Esophagus muscularis mucosa (tissue), 4 donors: ENCODE data around the gene GOLGA6C.

Experiments used
- CTCF ChIP-seq, 3 experiments: fragments of 200-600 bp in 2 of 3; fragments of 450-650 bp in 1 of 3; sonication (generic) in 2 of 3; IDR thresholded peaks; one replicate each; pipeline ENCODE4 v1.5.1; 2017 to 2019; ENCODE audit warnings: antibody characterized with exemption in 3 of 3, mild to moderate bottlenecking in 2 of 3, moderate library complexity in 1 of 3
- EP300 ChIP-seq: sonication (generic); formaldehyde crosslinking; IDR thresholded peaks from one replicate; pipeline ENCODE4 v1.6.1; 2017; ENCODE audit warnings: antibody characterized with exemption
- POLR2AphosphoS5 ChIP-seq, 2 donors: sonication (generic); formaldehyde crosslinking; IDR thresholded peaks; one replicate each; pipeline ENCODE4 v1.6.1; 2017; ENCODE audit warnings: antibody characterized with exemption in 2 of 2

- TF ChIP-seq EP300 (no peak), CTCF (IDR thresholded peaks at IDR 0.05) (no peak), POLR2AphosphoS5 (IDR thresholded peaks at IDR 0.05) (no peak)
Observed at GRCh38 chr15:75231836-75232235, 26.3 kb upstream of the GOLGA6C start.
